ENCODE data around the gene OSGIN1. TPM values are rescaled to one million over a fixed set of nuclear protein-coding genes. Genes with fewer than 3 reads are reported as not detected.

The OSGIN1 gene
- total and polyA plus RNA-seq, 2 of the 8 experiments (the other 6 are each of a cell fraction or from before 2014, with no cell fraction given): 0.58 to 0.76 TPM

DNA sequence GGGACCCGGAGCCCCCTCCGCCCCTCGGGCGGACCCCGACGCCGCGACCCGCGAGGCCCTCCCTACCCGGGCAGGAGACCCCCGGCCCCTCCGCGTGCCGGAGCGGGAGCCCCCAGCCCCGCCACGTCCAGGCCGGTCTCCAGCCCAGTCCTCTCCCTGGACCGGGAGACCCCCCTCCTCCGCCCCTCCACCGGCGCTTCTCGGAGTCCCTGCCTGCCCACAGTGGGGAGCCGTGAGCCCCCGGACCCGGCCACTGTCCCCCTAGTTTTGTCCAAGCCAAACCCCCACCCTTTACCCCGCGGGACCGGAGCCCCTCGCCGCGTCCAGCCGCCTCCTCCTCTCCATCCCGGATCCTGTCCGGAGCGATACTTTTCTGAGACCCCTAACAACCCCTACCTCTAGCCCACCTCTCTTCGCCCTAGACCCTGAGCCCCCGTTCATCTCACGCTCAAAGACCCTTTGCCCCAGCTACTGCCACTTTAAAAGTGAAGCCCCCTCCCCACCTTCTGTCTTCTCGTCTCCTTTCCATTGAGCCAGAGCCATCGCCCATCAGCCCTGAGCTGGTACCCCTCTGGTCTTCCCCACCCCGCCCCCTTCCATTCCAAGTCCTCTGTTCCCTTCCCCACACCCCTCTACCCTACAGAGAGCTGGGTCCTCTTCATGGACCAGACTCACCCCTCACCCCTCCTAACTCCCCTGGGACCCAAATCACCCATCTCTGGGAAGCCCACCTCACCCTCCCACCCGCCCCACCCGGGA lies 16.0 kb downstream of the OSGIN1 start:
- POLR2A ChIA-PET (ENCODE audit: partially characterized antibody): interaction anchor here (1.0 to 1.9 kb wide), 3 partner anchors 73 to 148 kb away, joined by 3 to 10 read pairs (median 5); partner anchors contain the start of gene MBTPS1
- Histone ChIP-seq H2BK20ac (ENCODE audit: low read length) (no peak overlapping the region), H3K23ac (ENCODE audit: insufficient read length) (no peak overlapping the region), H3K14ac (ENCODE audit: insufficient read length) (no peak overlapping the region), H4K5ac (ENCODE audit: insufficient read length, low read depth, low read length) (no peak overlapping the region), H4K91ac (replicated peaks; ENCODE audit: insufficient read length, low read length) (no peak overlapping the region), H3K56ac (replicated peaks; ENCODE audit: insufficient read length, low read depth, low read length) (no peak overlapping the region), H3K18ac (ENCODE audit: extremely low read depth, low read length) (no peak overlapping the region; the same call in 1 of the 2 replicates), H2BK12ac (ENCODE audit: low read depth, low read length) (no peak overlapping the region), H3K4ac (replicated peaks; ENCODE audit: insufficient read length, low read depth, low read length) (no peak overlapping the region), H3K79me2 (ENCODE audit: control insufficient read depth in 1 of 2, insufficient read depth in 2 of 2, low read length in 2 of 2) (no peaks in the 10 kb centered on the region), H3K36me3 (ENCODE audit: control insufficient read depth in 2 of 4, insufficient read depth in 4 of 4, low read length in 3 of 4) (no peaks in the 10 kb centered on the region), H3K23me2 (ENCODE audit: low read depth, low read length) (peaks cover 11% of the 10 kb centered on the region; the same call in 1 of the 2 replicates), H3K79me1 (ENCODE audit: low read depth, low read length) (no peaks in the 10 kb centered on the region), H4K20me1 (replicated peaks in 1 of 2; ENCODE audit: control insufficient read depth in 1 of 2, insufficient read depth in 2 of 2, low read length in 2 of 2) (peaks cover 0 to 3% of the 10 kb centered on the region in 2 experiments), H3K9ac (replicated peaks in 1 of 4; ENCODE audit: extremely low read depth in 1 of 4, low read depth in 3 of 4, low read length in 3 of 4) (no peak overlapping the region), H4K8ac (ENCODE audit: extremely low read depth, insufficient read depth, low read length) (peak overlapping the region; percentile 15; the same call in 1 of the 2 replicates), H3K4me3 (ENCODE audit: extremely low read depth in 1 of 4, insufficient read depth in 2 of 4, low read depth in 3 of 4, low read length in 4 of 4) (peak overlapping the region; percentile 31 to 62 (median 45)), H3K9me3 (ENCODE audit: insufficient read depth in 2 of 2, low read depth in 1 of 2, low read length in 1 of 2) (no peaks in the 10 kb centered on the region), H2AFZ (ENCODE audit: low read length) (no peak overlapping the region), H2BK5ac (ENCODE audit: low read depth, low read length) (no peak overlapping the region), H3K27me3 (replicated peaks in 1 of 4; ENCODE audit: control insufficient read depth in 3 of 4, extremely low read depth in 1 of 4, insufficient read depth in 3 of 4, low read length in 3 of 4) (peaks cover 0 to 13% (median 9%) of the 10 kb centered on the region in 4 experiments; a peak in 6 of 7 replicates), H2AK5ac (ENCODE audit: low read depth, low read length) (no peak overlapping the region), H2BK120ac (replicated peaks; ENCODE audit: low read depth, low read length) (no peak overlapping the region), H2BK15ac (ENCODE audit: low read length) (no peak overlapping the region), H3K27ac (ENCODE audit: low read depth, low read length) (no peak overlapping the region), H3K4me1 (replicated peaks in 1 of 4; ENCODE audit: control insufficient read depth in 3 of 4, insufficient read depth in 4 of 4, low read length in 3 of 4) (peaks cover 0 to 11% (median 8%) of the 10 kb centered on the region in 4 experiments; a peak in 6 of 7 replicates), H3K4me2 (ENCODE audit: insufficient read depth in 1 of 2, low read depth in 2 of 2, low read length in 2 of 2) (peak overlapping the region; percentile 76 to 79)
- 11% methylated on average over 9 of the region's 45 CpGs; no CpG with 5 or more reads in 1 of the 2 experiments for WGBS, 2 experiments (ENCODE audit: extremely low coverage in 1 of 2, insufficient coverage in 1 of 2, insufficient read length in 1 of 2, insufficient replicate concordance in 2 of 2, low coverage in 1 of 2, low lambda C conversion rate in 2 of 2, missing lambda C conversion rate in 1 of 2)
- TF ChIP-seq RAD21 (IDR thresholded peaks at IDR 0.05 in 1 of 2, conservative IDR thresholded peaks at IDR 0.05 in 1 of 2; ENCODE audit: low read depth in 2 of 2, low read length in 2 of 2) (no peak), EZH2 (IDR thresholded peaks at IDR 0.05; ENCODE audit: low read depth, low read length, severe bottlenecking) (peak; percentile 44), SRF (IDR thresholded peaks at IDR 0.05; ENCODE audit: low read depth, low read length) (no peak)
- DNase-seq (ENCODE audit: low read depth in 1 of 2, low spot score in 2 of 2): no peak
- CTCF ChIA-PET (ENCODE audit: partially characterized antibody): interaction anchor here (0.9 to 4.6 kb wide), 13 partner anchors 9 to 99 kb away, joined by 3 to 70 read pairs (median 6); partner anchors contain the start of genes OSGIN1 and SLC38A8
- FAIRE-seq: no peak

All from H1 (cell line).